ENCODE measurements around the gene ARRDC5. TPM values are rescaled to one million over a fixed set of nuclear protein-coding genes. Genes with fewer than 3 reads are reported as not detected.

ARRDC5 gene
- total RNA-seq, 1 experiment from 2014 or later = not detected

GRCh38 chr19:4861147-4861546, 41.5 kb downstream of the ARRDC5 start:
- H3K79me1 ChIP-seq (ENCODE audit: insufficient read depth, low read depth, low read length, poor library complexity, severe bottlenecking) = no peaks in the 10 kb centered on the region
- no CpG with 5 or more reads among the region's 10 CpGs for WGBS (ENCODE audit: extremely low coverage, insufficient read length, low lambda C conversion rate)
- H3K4me1 Mint-ChIP-seq = no peaks in the 10 kb centered on the region; a peak in 1 of 4 replicates
- H2BK15ac ChIP-seq (ENCODE audit: low read depth, low read length) = no peak overlapping the region
- no peak for DNase-seq
- no peak overlapping the region for H3K4me2 ChIP-seq (ENCODE audit: insufficient read depth, insufficient read length, low read length)
- no peak overlapping the region for H3K27ac ChIP-seq (ENCODE audit: insufficient read length, low read depth, low read length)
- no peak overlapping the region for H3K4ac ChIP-seq (ENCODE audit: low read depth, low read length)
- no peak overlapping the region for H3K18ac ChIP-seq (ENCODE audit: insufficient read length, low read depth, low read length)
- no peak overlapping the region for H2BK5ac ChIP-seq (ENCODE audit: insufficient read length, low read length)
- H3K27me3 Mint-ChIP-seq (ENCODE audit: low read depth) = no peaks in the 10 kb centered on the region
- H3K27me3 ChIP-seq (ENCODE audit: insufficient read depth, low read length) = no peaks in the 10 kb centered on the region
- no peak overlapping the region for H3T11ph ChIP-seq (ENCODE audit: low read length)
- H3K27ac Mint-ChIP-seq = no peak overlapping the region
- no peaks in the 10 kb centered on the region for H3K23me2 ChIP-seq (ENCODE audit: insufficient read length, low read depth, low read length, poor library complexity, severe bottlenecking)
- no peak overlapping the region for H4K8ac ChIP-seq (replicated peaks; ENCODE audit: insufficient read length, low read depth, low read length)
- no peaks in the 10 kb centered on the region for H3K9me3 ChIP-seq (ENCODE audit: control insufficient read depth, low read depth, low read length)
- peaks cover 2 to 36% (median 31%) of the 10 kb centered on the region in 3 experiments; a peak in 5 of 7 replicates for H3K36me3 Mint-ChIP-seq (ENCODE audit: insufficient read depth in 1 of 3, low read depth in 3 of 3)
- H2AK5ac ChIP-seq (ENCODE audit: insufficient read length, low read length) = no peak overlapping the region
- no peak for TF ChIP-seq CTCF (conservative IDR thresholded peaks at IDR 0.05)
- no peak overlapping the region for H2BK120ac ChIP-seq (ENCODE audit: low read depth, low read length, poor library complexity, severe bottlenecking)
- H3K9me3 Mint-ChIP-seq = no peaks in the 10 kb centered on the region
- H3K9ac ChIP-seq (ENCODE audit: extremely low read depth, insufficient read length, low read length) = no peak overlapping the region
- H3K4me1 ChIP-seq (ENCODE audit: insufficient read depth, low read length) = no peaks in the 10 kb centered on the region
- no peaks in the 10 kb centered on the region; the same call in 1 of the 2 replicates for H3K79me2 ChIP-seq (ENCODE audit: insufficient read depth, low read length)
- H3K4me3 Mint-ChIP-seq = no peak overlapping the region
- H2AFZ ChIP-seq (ENCODE audit: low read length) = no peak overlapping the region
- no peaks in the 10 kb centered on the region for H4K20me1 ChIP-seq (ENCODE audit: control insufficient read depth, insufficient read depth, insufficient read length)
- no peak overlapping the region for H3K14ac ChIP-seq (ENCODE audit: insufficient read depth, low read length)
- no peak overlapping the region for H4K5ac ChIP-seq (ENCODE audit: insufficient read length, low read depth, low read length)
- H3K23ac ChIP-seq (ENCODE audit: insufficient read length, low read depth, low read length) = no peak overlapping the region
- H3K56ac ChIP-seq (ENCODE audit: insufficient read length, low read depth, low read length) = no peak overlapping the region
- no peak overlapping the region for H2BK12ac ChIP-seq (ENCODE audit: insufficient read length, low read depth, low read length)
- no peak overlapping the region for H4K91ac ChIP-seq (ENCODE audit: insufficient read length, low read depth, low read length)
- H2BK20ac ChIP-seq (ENCODE audit: low read depth, low read length, poor library complexity, severe bottlenecking) = no peak overlapping the region

All from H9 (cell line).